Sigmoid colon (tissue), 7 donors: ENCODE data around the gene CYP4V2. TPM values are rescaled to one million over a fixed set of nuclear protein-coding genes. Genes with fewer than 3 reads are reported as not detected.

ENCODE experiments used
- DNase-seq: peaks from one replicate; pipeline ENCODE4 v3.0.0-alpha.2; 2019
- H3K27ac ChIP-seq, 4 donors: fragments of 200-600 bp; sonication (generic); one replicate each; pipeline ENCODE4 v1.5.1; 2016 to 2019; ENCODE audit warnings: mild to moderate bottlenecking in 1 of 4
- H3K27me3 ChIP-seq, 3 donors: fragments of 200-600 bp; sonication (generic); one replicate each; pipeline ENCODE4 v1.5.1; 2019; ENCODE audit warnings: mild to moderate bottlenecking in 1 of 3
- H3K36me3 ChIP-seq, 4 donors: fragments of 200-600 bp; sonication (generic); one replicate each; pipeline ENCODE4 v1.5.1; 2016 to 2019
- H3K4me1 ChIP-seq, 4 donors: fragments of 200-600 bp; sonication (generic); one replicate each; pipeline ENCODE4 v1.5.1; 2017 to 2019
- H3K4me3 ChIP-seq, 4 donors: fragments of 200-600 bp; sonication (generic); one replicate each; pipeline ENCODE4 v1.5.1; 2017 to 2019; ENCODE audit warnings: mild to moderate bottlenecking in 2 of 4, moderate library complexity in 1 of 4
- H3K9me3 ChIP-seq, 4 donors: fragments of 200-600 bp in 3 of 4; sonication (generic) in 3 of 4; one replicate each; pipeline versions ENCODE4 v1.5.1 to v1.6.1; 2013 to 2019
- EP300 ChIP-seq, 4 donors: sonication (generic); formaldehyde crosslinking; IDR thresholded peaks; one replicate each; pipeline ENCODE4 v1.6.1; 2017; ENCODE audit warnings: antibody characterized with exemption in 4 of 4
- POLR2A ChIP-seq, 2 donors: fragments of 450-650 bp; IDR thresholded peaks; one replicate each; pipeline ENCODE4 v1.6.1; 2016; ENCODE audit warnings: antibody characterized with exemption in 2 of 2, mild to moderate bottlenecking in 2 of 2, moderate library complexity in 2 of 2
- POLR2AphosphoS5 ChIP-seq, 4 donors: sonication (generic); formaldehyde crosslinking; IDR thresholded peaks; one replicate each; pipeline ENCODE4 v1.6.1; 2017; ENCODE audit warnings: antibody characterized with exemption in 4 of 4
- WGBS, 2 donors: extraction: QIAGEN DNeasy Blood & Tissue Kit; methylation state at CpG; one replicate each; pipeline ENCODE4 v1.1.7; 2013; 5-methylcytosine and 5-hydroxymethylcytosine counted together
- intact Hi-C: fragments of 100-400 bp; cut with DNase I; formaldehyde crosslinking; loops from one replicate; pipeline ENCODE4 v1.15.1; 2023
- polyA plus RNA-seq, 3 donors: library from polyadenylated mRNA; stranded (reverse); fragments of 200-250 nt; gene quantifications; one replicate each; pipeline ENCODE4 v1.2.3, GENCODE V29; 2013
- total RNA-seq, 4 donors: library from RNA; depleted of rRNA; stranded (reverse); fragments of >200 nt; gene quantifications; one replicate each; pipeline ENCODE4 v1.1.0, GENCODE V29; 2016
- TF ChIP-seq, protein P1 (sequence below), 4 experiments: fragments of 450-650 bp in 3 of 4; fragments of 200-600 bp in 1 of 4; IDR thresholded peaks; one replicate each; pipeline ENCODE4 v1.5.1; 2016 to 2019; ENCODE audit warnings: antibody characterized with exemption in 4 of 4, mild to moderate bottlenecking in 3 of 4, moderate library complexity in 2 of 4
- donor health status: healthy with polysubstance abuse.
- donor health status: Bipolar disorder and iron deficiency.
- donor health status: healthy.

CYP4V2 gene
- total and polyA plus RNA-seq, 7 donors: 7.2 to 75.3 (median 30.0) TPM

DNA sequence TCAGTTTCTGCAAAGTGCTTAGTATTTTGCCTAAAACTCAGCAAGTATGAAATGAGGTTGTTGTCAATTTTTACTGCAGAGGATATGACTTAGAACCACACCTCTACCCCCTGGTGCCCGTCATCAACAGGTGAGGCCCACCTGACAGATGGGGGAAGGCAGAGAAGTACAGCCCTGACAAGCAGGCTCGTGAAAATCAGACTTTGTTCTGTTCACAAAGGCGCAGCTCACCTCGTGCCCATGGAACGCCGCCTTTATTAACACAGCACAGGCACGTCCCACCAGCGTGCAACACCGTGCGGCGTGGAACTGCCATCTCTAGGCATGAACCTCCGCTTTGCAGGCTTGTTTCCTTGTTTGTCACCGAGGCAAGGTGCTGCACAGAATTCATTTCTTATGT lies 13.3 kb downstream of the CYP4V2 start:
- DNase-seq: no peak
- 24 to 64% methylated on average over 13 of the region's 13 CpGs for WGBS, 2 donors
- intact Hi-C loops: no loop called here
- H3K27me3 ChIP-seq: no peaks in the 10 kb centered on the region
- H3K9me3 ChIP-seq: no peaks in the 10 kb centered on the region
- TF ChIP-seq POLR2A (IDR thresholded peaks at IDR 0.05): no peak
- no peak for TF ChIP-seq POLR2AphosphoS5 (IDR thresholded peaks at IDR 0.05)
- TF ChIP-seq, protein P1, sequence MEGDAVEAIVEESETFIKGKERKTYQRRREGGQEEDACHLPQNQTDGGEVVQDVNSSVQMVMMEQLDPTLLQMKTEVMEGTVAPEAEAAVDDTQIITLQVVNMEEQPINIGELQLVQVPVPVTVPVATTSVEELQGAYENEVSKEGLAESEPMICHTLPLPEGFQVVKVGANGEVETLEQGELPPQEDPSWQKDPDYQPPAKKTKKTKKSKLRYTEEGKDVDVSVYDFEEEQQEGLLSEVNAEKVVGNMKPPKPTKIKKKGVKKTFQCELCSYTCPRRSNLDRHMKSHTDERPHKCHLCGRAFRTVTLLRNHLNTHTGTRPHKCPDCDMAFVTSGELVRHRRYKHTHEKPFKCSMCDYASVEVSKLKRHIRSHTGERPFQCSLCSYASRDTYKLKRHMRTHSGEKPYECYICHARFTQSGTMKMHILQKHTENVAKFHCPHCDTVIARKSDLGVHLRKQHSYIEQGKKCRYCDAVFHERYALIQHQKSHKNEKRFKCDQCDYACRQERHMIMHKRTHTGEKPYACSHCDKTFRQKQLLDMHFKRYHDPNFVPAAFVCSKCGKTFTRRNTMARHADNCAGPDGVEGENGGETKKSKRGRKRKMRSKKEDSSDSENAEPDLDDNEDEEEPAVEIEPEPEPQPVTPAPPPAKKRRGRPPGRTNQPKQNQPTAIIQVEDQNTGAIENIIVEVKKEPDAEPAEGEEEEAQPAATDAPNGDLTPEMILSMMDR (IDR thresholded peaks at IDR 0.05): no peak
- no peak for TF ChIP-seq EP300 (IDR thresholded peaks at IDR 0.05)
- H3K36me3 ChIP-seq: peaks cover 0 to 11% (median 7%) of the 10 kb centered on the region in 4 donors
- peaks cover 0 to 16% (median 7%) of the 10 kb centered on the region in 4 donors for H3K4me1 ChIP-seq
- peak overlapping the region in 2 of 4 donors; percentile 20 to 41 for H3K4me3 ChIP-seq
- H3K27ac ChIP-seq: peak overlapping the region in 2 of 4 donors; percentile 68 to 70

DNA sequence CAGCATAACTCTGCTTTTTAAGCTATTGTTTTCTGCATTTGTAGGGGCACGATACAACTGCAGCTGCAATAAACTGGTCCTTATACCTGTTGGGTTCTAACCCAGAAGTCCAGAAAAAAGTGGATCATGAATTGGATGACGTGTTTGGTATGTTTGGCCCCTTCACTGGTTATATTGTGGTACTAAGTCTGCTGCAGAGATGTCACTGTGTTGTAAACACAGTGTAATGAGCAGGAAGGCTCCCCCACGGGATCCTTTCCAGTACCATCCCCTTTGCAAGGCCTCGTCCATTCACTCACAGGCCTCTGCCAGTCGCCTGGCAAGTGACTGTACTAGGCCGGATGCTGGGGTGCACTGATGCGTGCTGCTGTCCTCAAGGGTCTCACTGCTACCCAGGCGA lies 13.8 kb downstream of the CYP4V2 start:
- intact Hi-C loops: no loop called here
- Histone ChIP-seq H3K4me1 (peaks cover 0 to 16% (median 7%) of the 10 kb centered on the region in 4 donors), H3K4me3 (no peak overlapping the region), H3K9me3 (no peaks in the 10 kb centered on the region), H3K27me3 (no peaks in the 10 kb centered on the region), H3K27ac (no peak overlapping the region), H3K36me3 (peaks cover 0 to 15% (median 8%) of the 10 kb centered on the region in 4 donors)
- WGBS, 2 donors: 63 to 78% methylated on average over 8 of the region's 8 CpGs
- TF ChIP-seq POLR2A (IDR thresholded peaks at IDR 0.05): no peak
- no peak for TF ChIP-seq POLR2AphosphoS5 (IDR thresholded peaks at IDR 0.05)
- TF ChIP-seq, protein P1 (IDR thresholded peaks at IDR 0.05): no peak
- no peak for TF ChIP-seq EP300 (IDR thresholded peaks at IDR 0.05)
- no peak for DNase-seq

DNA sequence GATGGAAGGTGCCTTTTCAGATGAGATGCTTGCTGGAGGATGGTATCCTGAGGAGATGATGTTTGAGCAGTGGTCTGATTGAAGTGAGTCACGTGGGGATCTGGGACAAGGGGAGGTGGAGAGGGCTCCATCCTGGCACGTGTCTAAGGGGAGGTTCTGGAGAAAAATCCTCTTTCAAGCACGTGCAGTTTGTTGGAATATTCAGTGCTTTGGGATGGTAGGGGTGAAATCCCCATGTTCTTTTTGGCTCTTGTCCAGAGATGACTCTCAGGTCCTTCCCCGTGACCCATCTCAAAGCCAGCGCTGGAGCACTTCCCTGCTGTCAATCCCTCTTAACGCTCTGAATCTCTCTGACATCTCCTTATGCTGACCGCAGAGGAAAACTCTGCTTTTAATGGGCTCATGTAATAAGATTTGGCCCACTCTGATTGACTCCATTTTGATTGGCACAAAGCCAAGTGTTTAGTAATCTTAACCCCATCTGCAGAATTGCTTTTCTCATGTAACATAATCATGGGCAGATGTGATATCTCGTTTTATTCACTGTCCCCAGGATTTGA lies 25.2 kb downstream of the CYP4V2 start:
- Histone ChIP-seq H3K36me3 (no peaks in the 10 kb centered on the region), H3K4me3 (no peak overlapping the region), H3K27me3 (no peaks in the 10 kb centered on the region), H3K9me3 (no peaks in the 10 kb centered on the region), H3K4me1 (no peaks in the 10 kb centered on the region), H3K27ac (no peak overlapping the region)
- DNase-seq: no peak
- intact Hi-C loops: no loop called here
- 78% methylated on average over 8 of the region's 8 CpGs for WGBS, 2 donors
- TF ChIP-seq POLR2A (IDR thresholded peaks at IDR 0.05) (no peak), POLR2AphosphoS5 (IDR thresholded peaks at IDR 0.05) (no peak), EP300 (IDR thresholded peaks at IDR 0.05) (no peak)
- TF ChIP-seq, protein P1 (IDR thresholded peaks at IDR 0.05): no peak

DNA sequence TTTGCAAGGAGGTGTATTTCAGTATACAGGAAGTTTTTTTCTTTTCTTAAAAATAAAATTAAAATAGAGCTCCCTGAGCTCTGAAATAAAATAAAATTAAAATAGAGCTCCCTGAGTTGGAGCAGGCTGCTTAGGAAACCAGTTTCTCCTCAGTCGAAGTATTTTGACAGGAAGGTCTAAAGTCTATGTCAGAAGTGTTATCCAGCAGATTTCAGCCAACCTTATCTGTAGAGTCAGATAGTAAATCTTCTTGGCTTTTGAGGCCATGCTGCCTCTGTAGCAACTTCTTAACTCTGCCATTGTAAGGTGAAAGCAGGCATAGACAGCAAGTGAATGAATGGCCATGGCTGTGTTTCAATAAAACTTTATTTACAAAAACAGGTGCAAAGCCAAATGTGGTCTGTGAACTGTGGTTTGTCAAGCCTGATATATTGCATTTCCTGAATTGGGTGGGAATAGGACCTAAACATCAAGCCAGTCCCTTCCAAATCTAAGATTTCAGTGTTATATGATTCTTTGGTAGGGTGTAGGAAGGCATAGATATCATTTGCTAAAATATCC lies 26.4 kb downstream of the CYP4V2 start:
- no peaks in the 10 kb centered on the region for H3K4me1 ChIP-seq
- intact Hi-C loops: no loop called here
- no peaks in the 10 kb centered on the region for H3K27me3 ChIP-seq
- TF ChIP-seq POLR2AphosphoS5 (IDR thresholded peaks at IDR 0.05): no peak
- TF ChIP-seq EP300 (IDR thresholded peaks at IDR 0.05): no peak
- TF ChIP-seq, protein P1 (IDR thresholded peaks at IDR 0.05): no peak
- TF ChIP-seq POLR2A (IDR thresholded peaks at IDR 0.05): no peak
- no peaks in the 10 kb centered on the region for H3K9me3 ChIP-seq
- H3K36me3 ChIP-seq: no peaks in the 10 kb centered on the region
- H3K4me3 ChIP-seq: no peak overlapping the region
- WGBS, 2 donors: 34 to 67% methylated on average over 1 of the region's 1 CpG
- H3K27ac ChIP-seq: no peak overlapping the region
- DNase-seq: no peak
